Measurements from ENCODE around the gene DBX1.
"Not testable (repeated sequence)": the region's sequence is repeated elsewhere in the genome, so short reads cannot be mapped to it uniquely, and the experiment has no call there.

The DBX1 gene

DNA sequence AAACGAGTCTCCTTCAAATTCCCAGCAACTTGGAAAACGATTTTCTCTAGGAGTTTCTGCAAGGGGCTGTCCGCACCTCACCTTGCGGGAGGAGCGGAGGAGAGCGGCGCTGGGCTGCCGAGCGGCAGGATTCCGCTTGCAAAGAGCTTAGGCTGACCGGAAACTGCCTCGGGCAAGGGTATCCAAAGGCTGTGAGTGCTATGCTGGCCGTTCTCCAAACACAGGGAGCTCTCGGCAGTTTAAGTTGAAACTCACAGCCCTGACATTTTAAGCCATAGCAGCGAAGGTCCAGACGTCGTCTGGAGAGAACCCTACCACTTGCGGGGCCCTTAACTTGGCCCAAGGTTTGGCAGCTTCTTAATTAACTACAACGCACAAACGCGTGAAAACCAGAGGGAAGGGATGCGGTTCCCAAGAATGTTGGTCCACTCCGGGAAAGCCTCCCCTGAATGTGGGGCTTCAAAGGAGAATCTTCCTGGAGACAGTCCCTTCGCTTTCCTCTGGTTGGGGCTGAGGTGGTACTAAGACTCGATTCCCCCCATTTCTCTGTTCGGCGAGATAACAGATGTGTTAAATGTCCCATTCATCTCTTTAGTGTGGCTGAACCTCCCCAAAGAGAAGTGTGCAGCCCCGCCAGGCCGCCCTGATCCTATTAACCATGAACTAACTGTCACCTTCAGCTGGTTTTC lies 1.1 kb upstream of the DBX1 start:
- DNase-seq: no peak

DNA sequence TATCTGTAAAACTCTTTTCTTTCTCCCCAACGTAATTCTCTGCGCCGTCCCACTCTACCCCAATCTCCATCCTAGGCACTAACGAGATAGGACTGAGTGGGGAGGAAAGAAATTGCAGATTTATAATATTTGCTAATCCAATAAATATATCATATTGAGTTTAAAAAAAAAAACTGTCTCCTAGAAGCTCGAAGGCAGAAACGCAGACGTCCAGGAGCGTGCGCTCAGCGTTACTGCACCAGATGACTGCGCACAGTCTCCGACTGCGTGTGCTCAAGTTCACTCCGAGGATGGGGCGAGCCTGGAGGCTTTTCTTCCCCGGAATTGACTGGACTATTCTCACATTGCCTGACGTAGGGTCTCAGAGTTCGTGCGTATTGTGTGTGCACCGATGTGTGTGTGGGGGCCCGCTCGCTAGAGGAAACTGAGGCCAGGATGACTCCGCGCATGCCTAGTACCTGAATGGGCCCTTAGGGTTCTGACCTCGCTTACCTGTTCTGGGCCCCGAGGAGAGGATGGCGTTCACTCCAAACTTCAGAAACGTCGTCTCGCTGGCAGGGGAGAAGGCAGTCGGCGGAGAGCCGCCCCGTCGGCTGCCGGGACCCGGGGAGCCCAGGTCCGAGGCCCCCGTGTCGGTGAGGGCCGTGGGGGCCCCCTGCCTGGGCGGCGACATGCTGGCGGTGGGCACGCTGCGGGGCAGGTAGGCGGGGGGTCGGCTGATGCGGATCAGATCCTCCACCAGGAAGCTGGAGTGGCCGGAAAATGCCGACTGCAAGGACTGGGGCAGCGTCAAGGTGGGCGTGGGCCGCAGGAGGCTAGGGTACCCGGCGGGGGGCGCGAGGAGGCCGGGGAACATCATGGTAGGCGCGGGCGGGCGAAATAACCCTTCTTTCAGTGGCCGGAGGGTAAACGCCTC lies 551 bp downstream of the DBX1 start:
- DNase-seq: no peak

- no peak for DNase-seq
Observed at GRCh38 chr11:20158597-20159257, 1.5 kb downstream of the DBX1 start.

GRCh38 chr11:20157728-20158127 lies 2.5 kb downstream of the DBX1 start:
- DNase-seq: no peak

GRCh38 chr11:20156876-20157613 lies 3.2 kb downstream of the DBX1 start:
- DNase-seq: no peak

DNA sequence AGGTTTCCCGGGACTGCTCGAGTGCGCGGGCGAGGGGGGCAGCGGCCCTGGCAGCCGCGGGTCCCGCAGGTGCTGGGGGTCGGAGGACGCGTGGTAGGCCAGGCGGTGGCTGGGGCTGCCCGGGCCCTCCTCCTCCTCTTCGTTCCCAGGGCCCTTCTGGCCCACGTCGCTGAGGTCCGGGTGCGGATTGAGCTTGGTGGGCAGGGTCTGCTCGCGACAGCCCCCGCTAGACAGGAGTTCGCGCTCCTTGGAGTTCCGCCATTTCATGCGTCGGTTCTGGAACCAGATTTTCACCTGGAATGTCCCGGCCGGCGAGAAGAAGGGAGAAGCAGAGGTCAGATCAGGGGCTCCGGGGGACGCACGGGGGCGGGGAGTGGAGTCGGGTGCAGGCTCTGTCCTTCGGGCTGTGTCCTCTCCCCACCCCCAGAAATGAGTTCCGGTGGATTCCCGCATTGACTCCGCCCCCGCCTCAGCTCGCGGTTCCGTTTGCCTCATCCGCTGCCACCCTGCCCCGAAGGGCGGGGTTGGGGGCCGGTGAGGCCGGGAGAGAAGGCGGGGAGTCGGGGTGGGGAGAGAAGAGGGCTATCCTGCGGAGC lies 3.9 kb downstream of the DBX1 start:
- no peak for DNase-seq

DNA sequence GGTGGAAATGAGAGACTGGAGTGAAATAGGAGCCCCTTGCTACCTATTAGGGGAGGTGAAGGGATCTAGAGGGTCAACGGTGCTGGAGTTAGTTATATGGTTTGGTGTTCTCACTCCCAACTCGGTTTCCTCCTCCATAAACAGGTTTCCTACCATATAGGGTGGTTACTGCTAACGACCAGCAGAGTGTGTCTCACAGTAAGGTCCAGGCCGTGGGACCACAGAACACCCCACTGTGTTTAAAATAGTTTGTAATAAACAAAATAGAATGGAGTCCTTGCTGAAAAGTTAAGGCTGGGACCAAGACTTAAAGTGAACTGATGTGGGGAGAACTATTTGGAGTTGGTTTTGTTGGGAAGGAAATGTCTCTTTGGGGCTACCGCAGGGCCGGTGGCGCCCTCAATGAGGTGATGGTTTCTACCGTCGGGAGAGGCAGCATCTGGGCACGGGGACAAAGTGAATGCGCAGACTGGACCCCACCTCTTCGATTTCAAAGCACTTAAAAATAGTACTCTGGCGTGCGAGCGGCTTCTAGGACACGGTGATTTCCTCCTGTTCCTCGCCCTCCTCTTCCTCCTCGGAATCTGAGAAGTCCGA lies 4.5 kb downstream of the DBX1 start:
- no peak for DNase-seq

DNA sequence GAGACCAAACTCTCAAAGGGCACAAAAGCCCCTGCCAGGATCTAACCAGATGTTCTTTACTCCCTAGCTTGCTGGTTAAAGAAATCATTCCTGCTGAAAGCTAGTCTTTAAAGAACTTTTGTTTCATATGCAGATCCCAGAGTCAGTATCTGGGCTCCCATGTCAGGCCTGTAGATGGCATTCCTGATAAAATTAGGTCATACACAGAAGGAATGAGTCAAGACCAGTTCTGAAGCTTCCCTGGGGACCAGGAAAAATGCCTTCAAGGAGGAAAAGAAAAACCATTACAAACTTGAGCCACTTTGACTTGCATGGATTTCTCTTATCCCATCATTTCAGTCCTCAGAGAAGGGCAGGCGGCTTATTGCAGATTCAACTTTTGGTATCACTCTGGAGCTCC lies 5.9 kb downstream of the DBX1 start:
- DNase-seq: no peak

GRCh38 chr11:20138707-20139106 lies 21.6 kb downstream of the DBX1 start:
- DNase-seq: no peak

- DNase-seq: no peak
Observed at GRCh38 chr11:20137637-20138036, 22.6 kb downstream of the DBX1 start.

- DNase-seq: no peak
Observed at GRCh38 chr11:20134991-20135736, 25.1 kb downstream of the DBX1 start.

- DNase-seq: no peak
Observed at GRCh38 chr11:20132667-20133039, 27.6 kb downstream of the DBX1 start.

GRCh38 chr11:20131788-20132666 lies 28.2 kb downstream of the DBX1 start:
- DNase-seq: peak; percentile 5 to 33

DNA sequence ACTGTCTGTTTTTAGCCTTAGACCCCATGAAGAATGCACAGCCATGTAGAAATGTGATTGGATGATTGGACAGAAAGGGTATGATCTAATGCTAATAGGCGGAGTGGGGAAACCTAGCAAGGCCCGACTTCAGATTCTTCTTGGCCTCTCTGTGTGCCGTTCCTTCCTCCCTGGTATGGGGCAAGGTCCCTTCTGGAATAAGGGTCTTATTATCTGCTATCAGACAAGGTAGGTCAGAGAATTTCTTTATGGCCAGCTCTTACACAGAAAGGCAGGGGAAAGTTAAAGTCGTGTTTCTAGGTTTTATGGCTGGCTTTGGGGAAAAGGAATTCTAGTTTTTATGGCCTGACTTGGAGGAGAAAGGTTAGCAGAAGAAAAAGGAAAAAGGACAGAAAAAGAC lies 30.6 kb downstream of the DBX1 start:
- DNase-seq: no peak

- not testable (repeated sequence) for DNase-seq
Observed at GRCh38 chr11:20128528-20128825, 31.8 kb downstream of the DBX1 start.

DNA sequence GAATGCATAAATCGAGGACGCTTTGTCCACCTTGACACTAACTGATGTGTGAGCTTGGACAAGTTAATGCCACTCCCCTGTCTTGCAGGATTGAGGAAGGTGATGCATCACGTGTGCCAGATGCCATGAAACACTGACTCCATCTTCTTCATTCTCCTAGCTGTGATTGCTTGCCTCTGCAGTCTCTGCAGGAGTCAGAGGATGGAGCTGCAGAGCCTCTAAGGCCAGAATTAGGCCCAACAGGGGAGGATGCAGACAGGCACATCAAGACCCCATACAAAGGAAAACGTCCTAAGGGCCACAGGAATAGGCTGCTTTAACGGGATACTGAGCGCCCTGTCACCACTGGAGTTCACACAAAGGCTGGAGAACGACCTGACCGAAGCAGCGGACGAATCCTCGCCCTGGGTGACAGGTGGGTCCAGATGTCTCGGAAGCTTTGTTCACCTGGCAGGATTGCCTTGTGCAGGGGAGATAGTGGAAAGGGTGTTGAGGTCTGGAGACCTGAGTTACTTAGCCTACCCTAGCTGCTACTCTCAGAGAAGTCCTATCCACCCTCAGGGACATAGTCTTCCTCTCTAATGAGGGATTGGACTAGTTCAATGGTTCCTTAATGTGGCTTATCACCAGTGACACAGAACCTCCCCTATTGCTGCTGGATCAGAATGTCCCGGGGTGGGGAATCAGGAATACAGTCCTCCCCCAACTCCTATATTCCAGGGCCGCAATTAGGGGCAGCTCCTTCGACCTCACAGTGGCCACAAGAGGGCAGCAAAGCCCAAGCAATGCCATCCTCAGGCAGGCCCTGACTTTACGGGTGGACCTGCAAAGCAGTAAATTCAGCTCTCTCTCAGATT lies 32.4 kb downstream of the DBX1 start:
- peak in 1 of 2 experiments; percentile 16 for DNase-seq

DNA sequence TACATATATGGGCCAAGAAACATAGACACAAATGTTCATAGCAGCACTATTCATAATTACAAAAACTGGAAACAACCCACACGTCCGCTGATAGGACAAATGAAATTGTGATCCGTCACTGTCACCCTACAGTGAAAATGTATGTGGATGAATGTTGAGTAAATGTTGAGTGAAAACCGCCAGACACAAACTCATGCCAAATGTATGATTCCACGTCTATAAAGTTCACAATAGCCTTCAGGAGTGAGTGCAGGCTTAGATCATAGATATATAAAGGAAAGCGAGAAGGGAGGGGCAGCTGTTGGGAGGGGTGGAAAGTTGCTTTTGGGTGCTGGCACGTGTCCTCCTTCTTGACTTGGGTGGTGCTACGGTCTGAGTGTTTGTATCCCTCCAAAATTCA lies 33.6 kb downstream of the DBX1 start:
- DNase-seq: no peak

GRCh38 chr11:20125927-20126326 lies 34.3 kb downstream of the DBX1 start:
- DNase-seq: no peak

GRCh38 chr11:20122131-20122530 lies 38.1 kb downstream of the DBX1 start:
- DNase-seq: no peak
